Keratinocyte (primary cell): ENCODE data around the gene CTU1. TPM values are rescaled to one million over a fixed set of nuclear protein-coding genes. Genes with fewer than 3 reads are reported as not detected.

Experiments
- DNase-seq: peaks from one replicate; pipeline ENCODE4 v3.0.0-alpha.2; 2011; ENCODE audit warnings: low read depth, missing footprints, low spot score
- FAIRE-seq: peaks from 2 replicates; lab custom pipeline; 2011; peaks lifted over from hg19 to GRCh38; lab: Jason Lieb, UNC
- H2AFZ ChIP-seq: 2 replicates; pipeline ENCODE4 v1.6.0; 2012; ENCODE audit warnings: low read length, control low read depth, inconsistent platforms; ENCODE audit not compliant: control insufficient read depth
- H3K27ac ChIP-seq: 2 replicates; pipeline ENCODE4 v1.5.1; 2011; ENCODE audit warnings: low read length; ENCODE audit not compliant: control insufficient read depth, insufficient read depth
- H3K27me3 ChIP-seq: 3 replicates; pipeline ENCODE4 v1.6.0; 2011; ENCODE audit warnings: low read length; ENCODE audit not compliant: control insufficient read depth, insufficient read depth; ENCODE audit errors: extremely low read depth
- H3K36me3 ChIP-seq, 2 experiments: 2 replicates in 1 of 2; 3 replicates in 1 of 2; pipeline ENCODE4 v1.5.1; 2011; ENCODE audit warnings: low read length in 2 of 2, mild to moderate bottlenecking in 1 of 2; ENCODE audit not compliant: control insufficient read depth in 2 of 2, insufficient read depth in 2 of 2; ENCODE audit errors: extremely low read depth in 1 of 2
- H3K4me1 ChIP-seq: 3 replicates; pipeline ENCODE4 v1.5.1; 2011; ENCODE audit warnings: low read length; ENCODE audit not compliant: control insufficient read depth, insufficient read depth; ENCODE audit errors: extremely low read depth
- H3K4me2 ChIP-seq: 3 replicates; pipeline ENCODE4 v1.6.0; 2011; ENCODE audit warnings: low read depth, low read length; ENCODE audit not compliant: control insufficient read depth, insufficient read depth; ENCODE audit errors: extremely low read depth
- H3K4me3 ChIP-seq, 3 experiments: fragments of 200-600 bp in 1 of 3; sonication (generic) in 1 of 3; 2 replicates in 2 of 3; 3 replicates in 1 of 3; pipeline ENCODE4 v1.5.1; 2011 to 2016; ENCODE audit warnings: low read length in 3 of 3, mild to moderate bottlenecking in 3 of 3, control low read depth in 2 of 3, inconsistent platforms in 1 of 3, low read depth in 1 of 3, mixed read lengths in 1 of 3, mixed run types in 1 of 3, moderate library complexity in 1 of 3; ENCODE audit not compliant: control insufficient read depth in 2 of 3, insufficient read depth in 2 of 3; ENCODE audit errors: extremely low read depth in 1 of 3
- H3K79me2 ChIP-seq: 2 replicates; pipeline ENCODE4 v1.6.0; 2012; ENCODE audit warnings: low read length; ENCODE audit not compliant: control insufficient read depth, insufficient read depth
- H3K9ac ChIP-seq: 3 replicates; pipeline ENCODE4 v1.6.0; 2011; ENCODE audit warnings: low read length; ENCODE audit not compliant: control insufficient read depth, insufficient read depth; ENCODE audit errors: extremely low read depth
- H3K9me1 ChIP-seq: 3 replicates; pipeline ENCODE4 v1.6.0; 2011; ENCODE audit warnings: low read length; ENCODE audit not compliant: control insufficient read depth, insufficient read depth; ENCODE audit errors: extremely low read depth
- H3K9me3 ChIP-seq: 2 replicates; pipeline ENCODE4 v1.5.1; 2012; ENCODE audit warnings: low read depth, low read length; ENCODE audit not compliant: control insufficient read depth
- H4K20me1 ChIP-seq: 3 replicates; pipeline ENCODE4 v1.6.0; 2011; ENCODE audit warnings: low read length; ENCODE audit not compliant: control insufficient read depth, insufficient read depth; ENCODE audit errors: extremely low read depth
- CTCF ChIP-seq, 3 experiments: IDR thresholded peaks in 1 of 3; conservative IDR thresholded peaks in 1 of 3; optimal IDR thresholded peaks in 1 of 3; 2 replicates in 2 of 3; 3 replicates in 1 of 3; pipeline versions ENCODE3 to v1.5.1; 2011; ENCODE audit warnings: low read length in 3 of 3, mild to moderate bottlenecking in 3 of 3, moderate library complexity in 2 of 3, control low read depth in 1 of 3, inconsistent platforms in 1 of 3; ENCODE audit not compliant: insufficient read depth in 2 of 3; ENCODE audit errors: extremely low read depth in 1 of 3
- EZH2 ChIP-seq: IDR thresholded peaks from one replicate; pipeline ENCODE4 v1.6.1; 2012; ENCODE audit warnings: inconsistent platforms, mild to moderate bottlenecking, low read length, moderate library complexity
- dilution Hi-C: fragments of 300-500 bp; cut with MboI; formaldehyde crosslinking; loops from one replicate; pipeline ENCODE4 v1.7.0; 2020; ENCODE audit warnings: low sequenced_read_pairs; ENCODE audit not compliant: extremely low pct_ligation_motif_present
- polyA plus RNA-seq, 5 experiments: library from polyadenylated mRNA; depleted of rRNA in 3 of 5; stranded (reverse) in 3 of 5; stranded (forward) in 1 of 5; unstranded in 1 of 5; fragments of >200 nt; gene quantifications; 1 replicate in 1 of 5; 2 replicates in 3 of 5; 3 replicates in 1 of 5; pipeline versions ENCODE4 v1.2.1 to v1.2.3, GENCODE V29; 2011 to 2012; ENCODE audit warnings: missing spikeins in 2 of 5, low read depth in 1 of 5, low replicate concordance in 1 of 5

CTU1 gene
- polyA plus RNA-seq, 1 donor (not counting 4 experiments of a cell fraction or from before 2014, with no cell fraction given) = 1.9 TPM

DNA sequence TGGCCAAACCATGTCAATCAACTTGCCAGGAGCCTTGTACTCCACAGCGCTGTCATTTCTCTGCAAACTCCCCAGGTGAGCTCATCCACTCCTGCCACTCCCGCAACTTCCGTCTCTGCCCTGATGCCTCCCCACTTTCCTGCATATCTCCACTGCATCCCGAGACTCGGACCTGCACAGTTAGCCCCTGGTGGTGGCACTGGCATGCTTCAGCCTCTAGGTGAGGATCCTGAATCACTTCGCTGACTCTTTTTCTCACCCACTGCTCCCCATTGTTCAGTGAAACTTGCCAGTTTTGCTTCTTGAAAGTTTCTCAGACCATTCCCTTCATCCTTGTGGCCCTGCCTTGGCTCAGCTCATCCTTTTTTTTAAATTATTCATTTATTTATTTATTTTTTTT, 3.4 kb upstream of the CTU1 start:
- H3K4me1 ChIP-seq = peaks cover 10% of the 10 kb centered on the region
- FAIRE-seq = no peak
- no peaks in the 10 kb centered on the region for H3K9me1 ChIP-seq
- dilution Hi-C loops = no loop called here
- no peak for DNase-seq
- peaks cover 12% of the 10 kb centered on the region for H3K27me3 ChIP-seq
- H2AFZ ChIP-seq = no peak overlapping the region
- no peak overlapping the region for H3K4me2 ChIP-seq
- H3K27ac ChIP-seq = no peak overlapping the region
- no peaks in the 10 kb centered on the region for H3K36me3 ChIP-seq
- H3K9ac ChIP-seq = no peak overlapping the region
- H3K79me2 ChIP-seq = peaks cover 14% of the 10 kb centered on the region
- TF ChIP-seq EZH2 (no peak), CTCF (optimal IDR thresholded peaks at IDR 0.05 in 1 of 3, IDR thresholded peaks at IDR 0.05 in 1 of 3, conservative IDR thresholded peaks at IDR 0.05 in 1 of 3; ENCODE audit: extremely low read depth in 1 of 3, insufficient read depth in 2 of 3, low read length in 3 of 3) (peak; percentile 29 to 51 (median 38))
- H3K9me3 ChIP-seq = no peaks in the 10 kb centered on the region
- H3K4me3 ChIP-seq = no peak overlapping the region
- H4K20me1 ChIP-seq = no peaks in the 10 kb centered on the region

DNA sequence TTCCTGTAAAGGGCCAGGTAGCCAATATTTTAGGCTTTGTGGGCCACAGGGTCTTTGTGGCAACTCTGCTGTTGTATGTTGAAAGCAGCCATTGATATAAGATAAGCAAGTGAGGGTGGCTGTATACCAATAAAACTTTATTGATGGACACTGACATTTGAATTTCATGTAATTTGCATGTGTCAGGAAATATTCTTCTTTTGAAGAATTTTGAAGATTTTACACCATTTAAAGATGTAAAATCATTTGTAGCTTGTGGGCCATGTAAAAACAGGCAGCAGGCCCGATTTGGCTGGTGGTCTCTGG, 2.4 kb upstream of the CTU1 start:
- Histone ChIP-seq H3K4me2 (no peak overlapping the region), H4K20me1 (no peaks in the 10 kb centered on the region)

More for the DNA sequence above, 2.4 kb upstream of the CTU1 start:
- dilution Hi-C loops = no loop called here
- no peak overlapping the region for H3K27ac ChIP-seq
- H3K79me2 ChIP-seq = peaks cover 21% of the 10 kb centered on the region
- no peak overlapping the region for H2AFZ ChIP-seq
- H3K9ac ChIP-seq = no peak overlapping the region
- no peak for TF ChIP-seq CTCF (optimal IDR thresholded peaks at IDR 0.05 in 1 of 3, IDR thresholded peaks at IDR 0.05 in 1 of 3, conservative IDR thresholded peaks at IDR 0.05 in 1 of 3; ENCODE audit: extremely low read depth in 1 of 3, insufficient read depth in 2 of 3, low read length in 3 of 3)
- TF ChIP-seq EZH2 = no peak
- peaks cover 0 to under 1% of the 10 kb centered on the region in 2 experiments for H3K36me3 ChIP-seq
- no peak for FAIRE-seq
- H3K27me3 ChIP-seq = peaks cover 12% of the 10 kb centered on the region
- no peak for DNase-seq
- no peak overlapping the region for H3K4me3 ChIP-seq
- H3K9me3 ChIP-seq = no peaks in the 10 kb centered on the region
- H3K4me1 ChIP-seq = peaks cover 10% of the 10 kb centered on the region
- H3K9me1 ChIP-seq = no peaks in the 10 kb centered on the region
